HG02623 (cell line): ENCODE data around the gene C12orf57.

ENCODE experiments used
- ATAC-seq: cut with Tn5 transposase; IDR thresholded peaks from one replicate; pipeline ENCODE4 v1.9.1; 2021; ENCODE audit warnings: moderate library complexity; ENCODE audit not compliant: unreplicated experiment

The C12orf57 gene

DNA sequence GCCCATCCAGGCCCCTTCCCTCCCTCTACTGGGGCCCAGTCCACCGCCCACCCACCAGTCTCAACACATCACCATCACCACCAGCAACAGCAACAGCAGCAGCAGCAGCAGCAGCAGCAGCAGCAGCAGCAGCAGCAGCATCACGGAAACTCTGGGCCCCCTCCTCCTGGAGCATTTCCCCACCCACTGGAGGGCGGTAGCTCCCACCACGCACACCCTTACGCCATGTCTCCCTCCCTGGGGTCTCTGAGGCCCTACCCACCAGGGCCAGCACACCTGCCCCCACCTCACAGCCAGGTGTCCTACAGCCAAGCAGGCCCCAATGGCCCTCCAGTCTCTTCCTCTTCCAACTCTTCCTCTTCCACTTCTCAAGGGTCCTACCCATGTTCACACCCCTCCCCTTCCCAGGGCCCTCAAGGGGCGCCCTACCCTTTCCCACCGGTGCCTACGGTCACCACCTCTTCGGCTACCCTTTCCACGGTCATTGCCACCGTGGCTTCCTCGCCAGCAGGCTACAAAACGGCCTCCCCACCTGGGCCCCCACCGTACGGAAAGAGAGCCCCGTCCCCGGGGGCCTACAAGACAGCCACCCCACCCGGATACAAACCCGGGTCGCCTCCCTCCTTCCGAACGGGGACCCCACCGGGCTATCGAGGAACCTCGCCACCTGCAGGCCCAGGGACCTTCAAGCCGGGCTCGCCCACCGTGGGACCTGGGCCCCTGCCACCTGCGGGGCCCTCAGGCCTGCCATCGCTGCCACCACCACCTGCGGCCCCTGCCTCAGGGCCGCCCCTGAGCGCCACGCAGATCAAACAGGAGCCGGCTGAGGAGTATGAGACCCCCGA lies 7.0 kb upstream of the C12orf57 start:
- no peak for ATAC-seq

- peak; percentile 91 for ATAC-seq
Measured at GRCh38 chr12:6937481-6938352, 6.1 kb upstream of the C12orf57 start.

GRCh38 chr12:6938353-6939190 lies 5.2 kb upstream of the C12orf57 start:
- ATAC-seq, result no peak

DNA sequence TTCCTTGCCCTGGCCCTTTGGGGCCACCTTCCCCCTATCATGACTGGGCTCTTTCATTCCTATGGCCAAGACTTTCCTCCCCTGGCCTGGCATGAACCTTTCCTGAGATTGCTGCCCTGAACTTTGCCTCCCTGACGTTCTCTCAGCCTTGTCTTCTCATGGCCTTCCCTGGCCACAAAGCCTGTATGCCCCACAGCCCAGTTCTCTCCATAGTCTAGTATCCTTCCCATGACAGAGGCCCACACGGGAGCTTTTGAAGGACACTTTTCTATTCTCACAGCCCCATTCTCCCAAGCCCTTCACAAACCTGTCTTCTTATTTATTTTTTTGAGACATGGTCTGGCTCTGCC lies 4.7 kb upstream of the C12orf57 start:
- no peak for ATAC-seq

GRCh38 chr12:6941267-6941666 lies 2.6 kb upstream of the C12orf57 start:
- no peak for ATAC-seq

- ATAC-seq, result no peak
Measured at GRCh38 chr12:6941782-6942181, 2.0 kb upstream of the C12orf57 start.

DNA sequence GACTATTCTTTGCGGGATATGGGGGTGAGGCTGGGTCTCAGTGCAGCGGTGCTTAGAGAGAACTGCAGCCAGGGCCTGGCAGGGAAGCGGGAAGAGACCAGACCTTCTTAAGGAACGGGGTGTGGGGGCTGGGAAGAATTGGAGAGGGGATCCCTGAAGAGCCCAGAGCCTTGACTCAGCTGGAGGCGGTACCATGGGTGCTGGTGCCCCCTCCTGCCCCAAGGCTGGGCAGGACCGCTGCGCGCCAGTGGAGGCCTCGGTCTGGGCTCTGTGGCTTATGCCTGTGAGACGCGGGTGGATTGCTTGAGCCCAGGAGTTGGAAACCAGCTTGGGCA lies 1.5 kb upstream of the C12orf57 start:
- no peak for ATAC-seq

DNA sequence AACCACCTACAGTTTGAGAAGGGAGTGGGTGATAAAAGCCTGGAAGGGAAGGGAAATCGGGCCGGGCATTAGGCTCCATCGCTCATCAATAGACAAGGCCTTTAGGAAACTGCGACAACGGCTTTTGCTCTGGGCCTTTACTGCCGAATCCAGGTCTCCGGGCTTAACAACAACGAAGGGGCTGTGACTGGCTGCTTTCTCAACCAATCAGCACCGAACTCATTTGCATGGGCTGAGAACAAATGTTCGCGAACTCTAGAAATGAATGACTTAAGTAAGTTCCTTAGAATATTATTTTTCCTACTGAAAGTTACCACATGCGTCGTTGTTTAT lies 467 bp upstream of the C12orf57 start:
- peak; percentile 31 for ATAC-seq

- peak; percentile 36 for ATAC-seq
Measured at GRCh38 chr12:6944381-6945186, 762 bp downstream of the C12orf57 start.

DNA sequence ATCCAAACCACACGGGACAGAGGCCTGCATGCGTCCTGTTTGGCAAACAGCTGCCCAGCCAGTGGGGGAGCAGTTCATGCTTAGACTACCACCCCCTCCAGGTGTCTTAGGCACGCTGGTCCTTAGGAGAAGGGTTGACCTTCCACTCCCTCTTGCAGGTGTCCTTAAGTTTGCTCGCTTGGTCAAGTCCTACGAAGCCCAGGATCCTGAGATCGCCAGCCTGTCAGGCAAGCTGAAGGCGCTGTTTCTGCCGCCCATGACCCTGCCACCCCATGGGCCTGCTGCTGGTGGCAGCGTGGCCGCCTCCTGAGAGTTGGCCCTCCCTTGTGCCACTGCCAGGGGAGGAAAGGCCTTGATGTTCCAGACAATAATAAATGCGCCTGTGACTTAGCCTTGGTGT lies 1.8 kb downstream of the C12orf57 start:
- ATAC-seq, result no peak

GRCh38 chr12:6946033-6946919 lies 2.5 kb downstream of the C12orf57 start:
- no peak for ATAC-seq

- no peak for ATAC-seq
Measured at GRCh38 chr12:6946920-6947374, 3.1 kb downstream of the C12orf57 start.

DNA sequence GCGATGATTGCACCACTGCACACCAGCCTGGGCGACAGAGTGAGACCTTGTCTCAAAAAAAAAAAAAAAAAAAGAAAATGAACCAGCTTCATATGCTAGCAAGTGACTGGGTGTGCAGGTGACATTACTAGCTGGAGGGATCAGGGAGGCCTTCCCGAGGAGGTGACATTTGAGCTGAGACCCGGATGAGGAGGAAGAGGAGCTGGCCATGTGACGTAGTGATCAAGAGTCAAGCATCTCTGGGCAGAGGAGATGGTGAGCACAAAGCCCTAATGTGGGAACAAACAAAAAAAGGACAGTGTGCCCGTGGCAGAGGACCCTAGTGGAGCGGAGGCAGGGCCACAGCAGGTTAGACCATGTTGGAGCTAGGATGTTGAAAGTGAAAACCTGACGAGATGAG lies 3.8 kb downstream of the C12orf57 start:
- ATAC-seq, result no peak

- ATAC-seq, result no peak
Measured at GRCh38 chr12:6948873-6949594, 5.2 kb downstream of the C12orf57 start.

GRCh38 chr12:6950401-6950801 lies 6.6 kb downstream of the C12orf57 start:
- ATAC-seq, result no peak

GRCh38 chr12:6950811-6951540 lies 7.2 kb downstream of the C12orf57 start, which contains the start of gene PTPN6:
Gene PTPN6, plus strand, starts transcription at chr12:6951356. Its CDS starts 157 bp downstream, at chr12:6951513.
- ATAC-seq, result no peak

DNA sequence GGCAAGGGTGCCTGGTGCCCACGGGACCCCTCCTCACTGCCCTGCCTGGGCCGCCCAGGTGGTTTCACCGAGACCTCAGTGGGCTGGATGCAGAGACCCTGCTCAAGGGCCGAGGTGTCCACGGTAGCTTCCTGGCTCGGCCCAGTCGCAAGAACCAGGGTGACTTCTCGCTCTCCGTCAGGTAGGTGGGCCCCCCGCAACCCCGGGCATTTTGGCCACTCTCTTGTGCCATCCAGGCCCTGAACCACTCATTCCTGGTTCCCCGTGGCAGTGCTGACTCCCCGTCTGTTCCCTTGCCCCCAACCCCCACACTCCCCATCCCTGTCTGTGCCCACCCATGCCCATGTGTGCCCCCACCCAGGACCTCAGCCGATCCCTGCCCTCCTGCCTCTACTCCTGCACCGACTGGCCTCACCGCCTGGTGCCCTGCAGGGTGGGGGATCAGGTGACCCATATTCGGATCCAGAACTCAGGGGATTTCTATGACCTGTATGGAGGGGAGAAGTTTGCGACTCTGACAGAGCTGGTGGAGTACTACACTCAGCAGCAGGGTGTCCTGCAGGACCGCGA lies 7.8 kb downstream of the C12orf57 start:
- no peak for ATAC-seq
